ENCODE measurements around the gene MORC4. TPM values are rescaled to one million over a fixed set of nuclear protein-coding genes. Genes with fewer than 3 reads are reported as not detected.

The MORC4 gene
- polyA plus RNA-seq, 4 donors: 18.7 to 21.9 (median 19.8) TPM

DNA sequence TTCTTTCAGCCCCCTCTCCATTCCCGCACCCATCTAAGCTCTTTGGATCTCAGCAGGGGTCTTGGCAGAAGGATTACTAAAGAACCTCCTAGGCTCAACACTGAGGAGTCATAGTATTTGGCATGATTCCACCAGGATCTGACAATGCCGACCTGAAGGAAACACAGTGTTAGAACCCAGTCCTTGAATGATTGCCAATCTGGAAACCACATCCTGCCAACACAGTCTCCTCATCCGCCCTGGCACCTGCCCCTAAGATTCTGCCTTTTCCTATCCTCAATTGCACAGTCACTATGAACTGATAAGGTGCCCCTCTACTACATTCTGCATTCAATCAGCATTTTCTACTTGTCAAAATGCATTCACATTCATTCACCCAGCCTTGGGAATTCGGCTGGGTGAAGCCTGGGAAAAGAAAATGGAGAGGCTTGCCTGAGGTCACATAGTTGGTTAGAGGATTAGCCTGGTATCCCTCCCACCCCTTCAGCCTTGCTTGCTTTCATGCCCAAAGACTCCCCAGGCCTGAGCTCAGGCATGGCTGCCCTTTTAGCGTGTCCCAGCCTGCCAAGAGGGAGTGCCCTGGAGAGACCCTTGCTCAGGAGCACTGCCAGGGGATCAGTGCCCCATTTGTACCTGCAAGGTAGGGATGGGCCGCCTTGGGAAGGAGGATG lies 82.0 kb downstream of the MORC4 start:
- no peak for DNase-seq (ENCODE audit: low read depth in 4 of 4, low spot score in 2 of 4)

DNA sequence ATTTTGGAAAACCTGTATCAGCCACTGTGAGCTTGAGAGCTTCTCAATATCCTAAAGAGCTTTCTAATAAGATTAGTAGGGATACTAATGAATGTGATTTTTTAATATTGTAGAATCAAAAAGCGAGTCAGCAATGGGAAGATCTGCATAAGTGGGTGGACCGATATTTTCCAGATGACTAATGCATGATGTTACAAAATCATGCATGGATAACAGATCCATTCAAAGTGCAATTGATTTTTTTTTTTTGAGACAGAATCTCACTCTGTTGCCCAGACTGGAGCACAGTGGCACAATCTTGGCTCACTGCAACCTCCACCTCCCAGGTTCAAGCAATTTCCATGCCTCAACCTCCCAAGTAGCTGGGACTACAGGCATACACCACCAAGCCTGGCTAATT lies 87.1 kb downstream of the MORC4 start:
- DNase-seq (ENCODE audit: low read depth in 4 of 4, low spot score in 2 of 4): no peak

DNA sequence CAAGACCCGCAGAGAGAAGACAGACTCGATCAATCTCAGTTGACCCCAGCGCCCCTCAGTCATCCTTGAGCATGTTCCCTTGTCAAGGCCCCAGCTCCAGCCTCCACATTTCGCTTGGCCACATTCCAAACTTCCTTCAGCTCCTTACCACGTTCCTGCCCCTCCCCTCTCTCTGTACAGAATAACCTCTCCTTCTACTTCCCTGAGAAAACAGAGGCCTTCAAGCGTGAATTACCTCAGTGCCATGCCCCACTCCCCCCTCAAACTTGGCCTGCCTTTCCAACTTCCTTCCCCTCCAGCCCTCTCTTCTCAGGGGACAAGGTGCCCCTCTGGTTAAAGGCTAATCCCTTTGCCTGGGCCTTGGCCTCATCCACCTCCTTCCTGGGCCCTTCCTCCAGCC lies 93.7 kb downstream of the MORC4 start:
- DNase-seq (ENCODE audit: low read depth in 4 of 4, low spot score in 2 of 4): peak in 1 of 4 donors; percentile 43

DNA sequence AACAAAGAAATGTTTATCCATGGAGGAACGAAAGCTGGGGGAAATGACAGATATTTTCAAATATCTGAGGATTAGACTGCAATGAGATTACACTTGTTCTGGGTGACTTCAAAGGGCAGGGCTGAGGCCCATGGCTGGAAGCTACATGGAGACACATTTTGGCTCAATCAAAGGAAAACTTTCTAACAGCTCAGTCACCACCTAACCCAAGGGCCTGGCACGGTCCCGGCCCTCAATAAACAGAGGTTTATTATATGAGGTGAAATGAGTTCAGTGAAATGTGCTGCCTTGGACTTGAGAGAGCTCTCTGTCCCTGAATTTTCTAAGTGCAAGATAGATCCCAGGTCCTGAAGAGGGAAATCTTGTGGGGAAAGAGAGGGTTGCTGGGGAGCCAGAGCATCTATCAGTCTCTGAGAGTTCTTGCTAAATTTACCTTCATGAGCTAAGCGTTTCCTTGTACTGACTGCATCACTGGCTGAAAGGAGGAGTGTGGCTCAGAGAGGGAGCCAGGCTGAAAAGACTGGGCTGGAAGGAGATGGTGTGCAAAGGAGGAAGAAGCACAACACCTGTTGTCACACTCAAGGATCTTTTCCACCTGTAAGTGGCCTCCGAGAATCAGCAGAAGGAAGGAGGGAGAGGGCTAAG lies 94.8 kb downstream of the MORC4 start:
- no peak for DNase-seq (ENCODE audit: low read depth in 4 of 4, low spot score in 2 of 4)

DNA sequence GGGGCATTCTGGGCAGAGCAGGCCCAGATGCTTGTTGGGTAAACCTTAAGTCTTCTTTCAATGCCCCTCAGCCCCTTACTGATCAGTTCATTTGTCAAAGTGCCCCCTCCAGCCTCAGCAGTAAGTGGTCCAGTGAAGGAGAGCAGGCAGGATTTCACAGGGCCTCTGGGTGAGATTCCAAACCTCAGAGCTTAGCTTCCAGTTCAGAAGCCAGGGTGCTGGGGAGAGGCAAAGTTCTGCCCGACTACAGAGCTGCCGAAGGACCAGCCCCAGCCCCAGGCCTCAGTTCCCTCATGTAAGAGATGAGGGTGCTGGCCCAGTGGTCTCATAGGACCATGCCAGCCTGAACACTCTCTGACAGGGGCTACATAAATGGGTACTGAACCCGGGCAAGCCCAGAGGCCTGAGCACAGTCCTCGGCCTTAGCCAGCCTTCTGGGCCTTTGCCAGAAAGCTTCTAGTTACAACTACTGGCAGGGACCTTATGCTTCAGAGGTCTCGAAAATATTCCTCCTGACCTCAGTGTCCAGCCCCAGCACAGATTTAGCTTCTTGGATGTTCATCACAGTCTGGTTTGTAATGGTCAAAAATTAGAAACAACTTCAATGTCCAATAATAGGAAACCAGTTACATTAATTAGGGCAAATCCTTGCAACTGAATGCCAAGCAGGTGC lies 96.0 kb downstream of the MORC4 start:
- no peak for DNase-seq (ENCODE audit: low read depth in 4 of 4, low spot score in 2 of 4)

DNA sequence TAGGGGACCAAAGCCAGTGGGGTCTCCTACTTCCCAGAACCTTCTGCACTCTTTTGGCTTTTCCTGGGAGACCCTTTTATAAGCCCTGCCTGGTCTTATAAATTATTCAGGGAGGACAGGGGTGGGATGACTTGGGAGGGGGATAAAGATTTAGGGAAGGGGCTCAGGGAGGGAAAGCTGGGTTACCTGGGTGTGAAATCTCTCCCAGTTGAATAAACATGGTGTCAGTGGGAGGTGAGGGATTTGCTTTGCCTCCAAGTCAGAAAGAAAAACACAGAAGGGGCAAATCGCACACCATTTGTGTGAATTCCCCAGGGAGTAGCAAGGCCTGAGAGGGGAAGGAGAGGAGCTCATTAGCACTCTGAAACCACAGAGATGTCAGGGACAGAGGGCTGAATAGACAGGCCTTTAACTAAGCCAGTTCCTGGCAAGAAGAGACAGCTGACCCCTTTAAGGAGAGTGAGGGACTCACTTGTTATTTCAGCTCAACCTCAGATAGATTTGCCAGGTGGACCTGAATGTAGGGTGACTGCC lies 96.7 kb downstream of the MORC4 start, which contains the start of gene RIPPLY1:
RIPPLY1 (minus strand) TSS at position 51 of the 534 bp plus-strand sequence. CDS start 54 bp downstream, outside the sequence.
- no peak for DNase-seq (ENCODE audit: low read depth in 4 of 4, low spot score in 2 of 4)

DNA sequence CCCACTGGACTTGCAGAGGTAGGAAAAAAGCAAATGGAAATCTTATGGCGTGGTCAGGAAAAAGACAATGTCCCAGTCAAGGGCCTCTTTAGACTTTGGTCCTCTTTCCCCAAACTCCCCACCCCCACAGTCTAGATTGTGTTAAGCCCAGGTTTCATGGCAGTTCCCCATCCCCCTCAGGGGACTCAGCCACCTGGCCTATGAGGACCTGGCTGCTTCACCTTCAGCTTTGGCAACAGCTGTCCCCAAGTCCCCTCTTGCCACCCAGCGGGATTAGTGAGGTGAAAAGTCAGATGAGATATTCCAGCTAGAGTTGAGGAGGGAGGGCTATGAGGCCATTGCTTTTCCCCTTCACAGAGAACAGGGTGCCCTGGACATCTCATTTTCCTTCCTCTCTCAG lies 97.3 kb downstream of the MORC4 start:
- no peak for DNase-seq (ENCODE audit: low read depth in 4 of 4, low spot score in 2 of 4)

DNA sequence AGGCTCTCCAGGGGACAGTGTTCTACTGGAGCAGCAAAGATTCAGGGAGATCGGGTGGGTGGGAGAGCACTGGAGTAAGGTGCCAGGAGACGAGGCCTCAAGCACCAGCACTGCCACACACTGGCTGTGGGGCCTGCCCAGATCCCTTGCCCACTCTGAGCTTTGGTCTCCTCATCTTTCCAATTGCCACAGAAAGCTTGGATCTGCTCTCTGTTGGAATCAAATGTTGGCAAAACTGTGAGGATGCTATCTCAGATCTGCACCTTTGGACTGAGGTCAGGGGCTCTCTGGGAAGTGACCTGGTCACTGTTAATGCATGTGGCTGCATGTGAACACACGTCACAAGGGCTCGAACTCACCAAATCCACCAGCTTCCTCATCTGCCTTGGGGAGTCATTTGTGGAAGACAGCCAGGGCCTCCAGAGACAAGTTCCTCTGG lies 98.2 kb downstream of the MORC4 start:
- DNase-seq (ENCODE audit: low read depth in 4 of 4, low spot score in 2 of 4): no peak

DNA sequence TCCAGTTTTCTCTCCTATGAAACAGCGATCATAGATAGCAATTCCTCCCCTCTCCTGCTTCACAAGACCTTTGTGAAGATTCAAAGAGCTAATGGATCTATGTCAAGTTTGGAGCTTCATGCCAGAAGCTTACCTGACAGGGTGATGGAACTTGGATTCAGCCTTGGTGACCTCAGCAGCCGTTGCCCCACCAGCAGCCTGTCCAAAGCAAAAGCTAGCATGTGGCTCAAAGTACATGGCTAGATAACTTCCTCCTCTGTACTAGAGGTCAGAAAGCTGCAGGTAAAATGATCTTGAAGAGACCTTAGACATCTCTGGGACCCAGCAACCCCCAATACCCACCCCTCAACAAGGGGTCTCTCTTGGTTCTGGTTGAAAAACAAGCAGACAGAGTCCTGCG lies 98.7 kb downstream of the MORC4 start:
- DNase-seq (ENCODE audit: low read depth in 4 of 4, low spot score in 2 of 4): no peak

DNA sequence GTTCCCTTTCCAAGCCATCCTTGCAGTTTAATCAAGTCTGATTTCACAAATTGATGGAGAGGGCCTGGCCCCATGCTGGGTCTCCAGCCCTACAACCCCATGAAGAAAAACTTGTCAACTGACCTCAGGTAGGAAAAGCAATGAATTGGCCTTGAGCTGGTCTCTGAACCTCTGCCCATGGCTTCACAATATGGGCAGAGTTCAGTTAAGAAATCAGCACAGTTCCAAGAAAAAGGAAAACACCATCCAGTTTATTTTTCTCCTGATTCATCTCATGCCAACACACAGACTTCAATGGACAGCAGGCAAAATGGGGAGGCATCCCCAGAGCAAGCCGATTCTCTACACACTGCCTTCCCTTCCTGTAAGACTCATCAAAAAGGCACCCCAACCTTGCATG lies 100.2 kb downstream of the MORC4 start:
- no peak for DNase-seq (ENCODE audit: low read depth in 4 of 4, low spot score in 2 of 4)

DNA sequence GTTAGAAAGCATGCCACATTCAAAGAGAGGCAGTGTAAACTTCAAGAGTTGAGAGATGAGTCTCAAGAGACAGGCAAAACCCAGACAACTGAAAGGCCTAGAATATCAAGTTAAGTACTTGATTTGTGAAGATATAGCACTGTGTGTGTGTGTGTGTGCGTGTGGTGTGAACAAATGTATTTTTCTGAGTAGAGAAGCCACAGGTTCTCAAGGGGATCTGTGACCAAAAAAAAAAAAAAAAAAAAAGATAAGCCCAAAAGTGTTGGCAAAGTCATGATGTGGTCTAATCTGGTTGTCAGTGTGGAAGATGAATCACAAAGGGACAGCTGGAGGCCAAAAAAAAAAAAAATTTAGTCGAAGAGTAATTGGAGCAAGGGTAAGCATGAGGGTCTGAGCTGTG lies 100.7 kb downstream of the MORC4 start:
- DNase-seq (ENCODE audit: low read depth in 4 of 4, low spot score in 2 of 4): no peak

DNA sequence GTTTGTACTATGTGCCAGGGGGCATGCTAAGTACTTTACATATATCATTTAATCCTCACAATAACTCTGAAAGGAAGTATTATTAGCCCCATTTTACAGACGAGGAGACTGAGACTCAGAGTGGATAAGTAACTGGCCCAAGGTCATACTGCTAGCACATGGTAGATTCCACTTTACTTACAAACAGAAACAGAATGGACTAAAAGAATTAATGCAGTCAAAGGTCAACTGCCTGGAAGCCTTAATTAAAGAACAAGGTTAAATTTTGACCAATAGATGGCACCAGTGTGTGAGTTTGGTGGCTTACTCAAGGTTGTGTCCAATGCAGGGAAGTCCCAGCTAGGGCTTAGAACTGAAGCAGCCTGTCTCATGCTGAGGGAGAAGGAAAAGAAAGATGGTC lies 101.5 kb downstream of the MORC4 start:
- DNase-seq (ENCODE audit: low read depth in 4 of 4, low spot score in 2 of 4): no peak

DNA sequence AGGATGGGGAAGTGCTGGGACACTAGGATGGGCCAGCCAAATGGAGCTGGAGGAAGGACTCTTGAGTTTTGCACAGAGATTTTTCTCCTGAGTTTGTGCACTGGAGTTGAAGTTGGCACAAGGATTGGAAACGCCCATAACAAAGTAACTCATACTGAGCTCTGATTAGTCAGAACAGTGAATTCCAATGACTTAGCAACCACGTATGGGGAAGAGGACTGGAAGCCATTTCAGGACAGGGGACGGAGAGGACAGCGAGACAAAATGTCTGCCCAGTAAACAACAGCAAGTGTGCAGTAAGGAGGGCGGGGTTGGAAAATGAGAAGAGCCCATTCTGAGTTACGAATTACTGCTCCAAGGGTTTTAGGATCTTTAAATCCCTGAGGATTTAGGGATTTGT lies 102.8 kb downstream of the MORC4 start:
- DNase-seq (ENCODE audit: low read depth in 4 of 4, low spot score in 2 of 4): no peak

DNA sequence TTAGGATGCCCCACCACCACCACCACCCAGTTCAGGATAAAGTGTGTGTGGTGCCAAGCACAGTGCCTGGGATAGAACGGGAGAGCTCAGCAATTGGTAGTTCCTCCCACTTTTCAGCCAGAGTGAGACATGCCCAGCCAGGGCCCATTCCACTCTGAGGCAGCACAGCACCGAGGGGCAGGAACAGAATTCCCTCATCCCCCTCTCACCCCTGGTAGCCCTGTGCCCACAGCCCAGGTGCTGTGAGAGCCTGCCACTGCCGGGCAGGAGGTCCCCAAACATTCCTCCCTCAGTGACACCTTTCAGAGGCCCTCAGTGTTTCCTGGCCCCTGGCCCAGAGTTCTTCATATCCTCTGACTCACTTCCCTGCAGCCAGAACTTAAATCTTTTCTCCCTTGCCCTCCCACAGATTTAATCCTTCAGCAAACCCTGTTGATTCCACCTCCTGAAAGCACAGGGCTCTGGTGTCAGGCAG lies 105.0 kb downstream of the MORC4 start:
- DNase-seq (ENCODE audit: low read depth in 4 of 4, low spot score in 2 of 4): no peak

DNA sequence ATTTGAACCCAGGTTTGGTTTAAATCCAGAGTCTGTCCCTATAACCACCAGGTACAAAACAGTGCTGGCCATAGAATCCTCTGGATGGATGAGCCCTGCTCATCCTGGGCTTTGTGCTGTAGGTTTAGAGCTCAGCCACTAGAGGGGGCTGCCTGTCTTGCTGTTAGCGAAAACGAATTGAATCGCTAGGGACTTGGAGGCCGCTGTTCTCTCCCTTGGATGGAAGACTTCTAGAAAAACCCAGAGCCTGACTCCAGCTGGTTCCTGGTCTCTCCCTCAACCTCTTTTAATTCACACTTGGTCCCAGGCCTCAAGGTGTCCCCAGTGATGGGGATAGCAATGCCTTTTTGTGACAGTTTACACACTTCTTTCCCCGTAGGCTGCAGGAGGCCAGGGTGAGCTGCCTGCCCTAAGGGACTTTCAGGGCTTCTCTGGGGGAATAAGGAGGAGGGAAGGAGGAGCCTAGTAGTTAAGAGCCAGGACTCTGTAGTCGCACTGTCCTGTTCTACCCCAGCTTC lies 105.6 kb downstream of the MORC4 start:
- peak in 2 of 4 donors; percentile 21 to 29 for DNase-seq (ENCODE audit: low read depth in 4 of 4, low spot score in 2 of 4)

DNA sequence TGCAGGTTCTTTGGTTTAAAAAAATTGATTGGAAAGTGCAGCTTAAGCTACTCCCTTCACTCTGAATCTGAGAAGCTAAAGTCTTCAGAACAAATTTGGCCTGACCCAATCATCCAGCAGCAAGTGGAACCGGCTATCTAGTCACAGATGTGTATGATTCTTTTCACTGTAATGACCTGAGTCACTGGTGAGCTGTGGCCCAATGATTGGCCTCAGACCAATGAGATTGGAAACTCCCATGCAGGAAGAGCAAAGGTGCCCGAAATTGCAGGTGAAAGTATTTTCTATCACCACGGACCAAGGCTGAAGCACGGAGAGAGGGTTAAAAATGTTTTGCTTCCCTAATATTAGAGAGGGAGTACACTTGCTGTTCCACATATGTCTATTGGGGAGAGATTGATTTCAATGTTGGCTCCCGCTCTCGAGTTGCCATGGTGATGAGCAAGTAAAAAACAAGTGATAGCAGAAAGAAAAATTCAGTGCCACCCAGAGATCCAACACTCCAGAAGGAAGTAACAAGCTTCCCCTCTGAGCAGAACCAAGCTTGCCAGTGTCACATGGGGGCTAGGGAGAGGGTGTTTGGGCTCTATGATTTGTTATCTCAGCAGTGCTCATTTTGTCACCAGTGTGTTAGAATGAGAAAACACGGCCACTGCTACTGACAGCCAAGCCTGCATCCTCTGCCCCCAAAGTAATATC lies 108.1 kb downstream of the MORC4 start:
- no peak for DNase-seq (ENCODE audit: low read depth in 4 of 4, low spot score in 2 of 4)

All from left renal cortex interstitium (tissue), 4 donors.